ENCODE measurements around the gene PRSS38.

DNA sequence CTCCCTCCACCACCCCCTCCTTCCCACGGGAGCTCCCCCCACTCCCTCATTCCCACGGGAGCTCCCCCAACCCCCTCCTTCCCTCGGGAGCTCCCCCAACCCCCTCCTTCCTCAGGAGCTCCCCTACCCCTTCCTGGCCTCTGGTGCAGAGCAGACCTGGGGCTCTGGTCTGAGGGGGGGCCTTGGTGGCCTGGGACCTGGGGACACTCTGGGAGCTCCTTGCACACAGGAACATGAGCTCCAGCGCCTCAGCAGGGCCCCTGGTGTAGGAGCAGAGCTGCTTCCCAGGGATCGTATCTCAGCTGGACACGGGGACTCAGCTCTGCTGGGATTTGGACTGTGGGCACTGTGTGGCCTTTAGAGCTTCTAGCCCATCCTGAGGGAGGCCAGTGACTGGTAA, 19.7 kb upstream of the PRSS38 start:
- TF ChIP-seq, protein P1, sequence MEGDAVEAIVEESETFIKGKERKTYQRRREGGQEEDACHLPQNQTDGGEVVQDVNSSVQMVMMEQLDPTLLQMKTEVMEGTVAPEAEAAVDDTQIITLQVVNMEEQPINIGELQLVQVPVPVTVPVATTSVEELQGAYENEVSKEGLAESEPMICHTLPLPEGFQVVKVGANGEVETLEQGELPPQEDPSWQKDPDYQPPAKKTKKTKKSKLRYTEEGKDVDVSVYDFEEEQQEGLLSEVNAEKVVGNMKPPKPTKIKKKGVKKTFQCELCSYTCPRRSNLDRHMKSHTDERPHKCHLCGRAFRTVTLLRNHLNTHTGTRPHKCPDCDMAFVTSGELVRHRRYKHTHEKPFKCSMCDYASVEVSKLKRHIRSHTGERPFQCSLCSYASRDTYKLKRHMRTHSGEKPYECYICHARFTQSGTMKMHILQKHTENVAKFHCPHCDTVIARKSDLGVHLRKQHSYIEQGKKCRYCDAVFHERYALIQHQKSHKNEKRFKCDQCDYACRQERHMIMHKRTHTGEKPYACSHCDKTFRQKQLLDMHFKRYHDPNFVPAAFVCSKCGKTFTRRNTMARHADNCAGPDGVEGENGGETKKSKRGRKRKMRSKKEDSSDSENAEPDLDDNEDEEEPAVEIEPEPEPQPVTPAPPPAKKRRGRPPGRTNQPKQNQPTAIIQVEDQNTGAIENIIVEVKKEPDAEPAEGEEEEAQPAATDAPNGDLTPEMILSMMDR (IDR thresholded peaks at IDR 0.05) = no peak
- TF ChIP-seq POLR2A (IDR thresholded peaks at IDR 0.05) (no peak), POLR2AphosphoS5 (IDR thresholded peaks at IDR 0.05) (no peak)

Data from prostate gland (tissue), 2 donors.